IMR-90 (cell line): Measurements from ENCODE around the gene SEPTIN10. TPM values are rescaled to one million over a fixed set of nuclear protein-coding genes. Genes with fewer than 3 reads are reported as not detected.
A peak's percentile ranks its signal among the peaks of the same experiment; 100 is the strongest.

Source experiments
- ATAC-seq: fragments of 200-7000 bp; cut with Tn5 transposase; 2 replicates; pipeline ENCODE4 v1.9.1; 2020; ENCODE audit warnings: low read depth, mild to moderate bottlenecking, moderate library complexity
- BruUV-seq: library from RNA; stranded (reverse); fragments of 400-500 nt; replicated peaks from 2 replicates; lab custom pipeline; 2021; lab: Mats Ljungman, UMichigan
- CTCF ChIA-PET: fragments of 300-600 bp; formaldehyde crosslinking; extraction: SDS; loops from one replicate; lab custom pipeline; 2021; ENCODE audit warnings: antibody characterized with exemption; lab: Yijun Ruan, JAX
- POLR2A ChIA-PET: fragments of 300-600 bp; sonication (Branson Sonifier 250); formaldehyde crosslinking; loops from one replicate; lab custom pipeline; 2022; ENCODE audit warnings: antibody characterized with exemption; ENCODE audit not compliant: unreplicated experiment; lab: Charles Lee
- DNase-seq: peaks from one replicate; pipeline ENCODE4 v3.0.0; 2013
- H2AFZ ChIP-seq: replicated peaks from 2 replicates; pipeline ENCODE3; 2013; ENCODE audit warnings: low read length, mild to moderate bottlenecking; ENCODE audit not compliant: poor library complexity
- H2AK5ac ChIP-seq: 2 replicates; pipeline ENCODE4 v1.6.1; 2013; ENCODE audit warnings: low read depth, low read length, inconsistent platforms
- H2AK9ac ChIP-seq: replicated peaks from 2 replicates; pipeline ENCODE3; 2013; ENCODE audit warnings: mild to moderate bottlenecking, low read depth, low read length, moderate library complexity; ENCODE audit not compliant: poor library complexity
- H2BK120ac ChIP-seq: 2 replicates; pipeline ENCODE4 v1.6.1; 2013; ENCODE audit warnings: low read depth, low read length, inconsistent platforms
- H2BK15ac ChIP-seq: 3 replicates; pipeline ENCODE4 v1.6.1; 2013; ENCODE audit warnings: low read depth, low read length, inconsistent platforms
- H2BK20ac ChIP-seq: 2 replicates; pipeline ENCODE4 v1.6.1; 2013; ENCODE audit warnings: low read depth, mild to moderate bottlenecking, inconsistent platforms, low read length, moderate library complexity
- H2BK5ac ChIP-seq: 2 replicates; pipeline ENCODE4 v1.6.1; 2013; ENCODE audit warnings: mild to moderate bottlenecking, low read depth, low read length, inconsistent platforms; ENCODE audit not compliant: poor library complexity, severe bottlenecking
- H3K14ac ChIP-seq: replicated peaks from 2 replicates; pipeline ENCODE4 v1.6.1; 2013; ENCODE audit warnings: low read depth, low read length, inconsistent platforms
- H3K18ac ChIP-seq: 2 replicates; pipeline ENCODE4 v1.6.1; 2013; ENCODE audit warnings: low read depth, low read length, control low read depth
- H3K23ac ChIP-seq: 2 replicates; pipeline ENCODE4 v1.6.1; 2013; ENCODE audit warnings: low read depth, low read length, inconsistent platforms
- H3K27ac ChIP-seq: 2 replicates; pipeline ENCODE4 v1.5.1; 2013; ENCODE audit warnings: mild to moderate bottlenecking, control low read depth, low read length; ENCODE audit not compliant: insufficient read depth
- H3K27me3 ChIP-seq: 2 replicates; pipeline ENCODE4 v1.6.1; 2013; ENCODE audit warnings: low read length; ENCODE audit not compliant: control insufficient read depth, insufficient read depth
- H3K36me3 ChIP-seq: 2 replicates; pipeline ENCODE4 v1.6.1; 2013; ENCODE audit warnings: low read length, mixed read lengths; ENCODE audit not compliant: control insufficient read depth, insufficient read depth
- H3K4ac ChIP-seq: 2 replicates; pipeline ENCODE4 v1.6.1; 2013; ENCODE audit warnings: low read depth, low read length, inconsistent platforms
- H3K4me1 ChIP-seq: 2 replicates; pipeline ENCODE4 v1.6.1; 2013; ENCODE audit warnings: low read length, mixed read lengths; ENCODE audit not compliant: control insufficient read depth, insufficient read depth
- H3K4me2 ChIP-seq: 2 replicates; pipeline ENCODE4 v1.6.1; 2013; ENCODE audit warnings: low read depth, mild to moderate bottlenecking, control low read depth, low read length, moderate library complexity
- H3K4me3 ChIP-seq: 2 replicates; pipeline ENCODE4 v1.5.1; 2013; ENCODE audit warnings: low read depth, mild to moderate bottlenecking, control low read depth, low read length, moderate library complexity; ENCODE audit not compliant: insufficient read depth
- H3K56ac ChIP-seq: 2 replicates; pipeline ENCODE4 v1.6.1; 2013; ENCODE audit warnings: low read length, inconsistent platforms; ENCODE audit not compliant: insufficient read depth; ENCODE audit errors: extremely low read depth
- H3K79me1 ChIP-seq, 2 experiments: 2 replicates each; pipeline ENCODE4 v1.6.1; 2013; ENCODE audit warnings: low read length in 2 of 2, inconsistent platforms in 1 of 2, low read depth in 1 of 2
- H3K9ac ChIP-seq: 2 replicates; pipeline ENCODE4 v1.6.1; 2013; ENCODE audit warnings: low read depth, low read length, control low read depth
- H3K9me1 ChIP-seq: 2 replicates; pipeline ENCODE4 v1.6.1; 2013; ENCODE audit warnings: low read length, inconsistent platforms; ENCODE audit not compliant: insufficient read depth
- H3K9me3 ChIP-seq: 2 replicates; pipeline ENCODE4 v1.6.1; 2013; ENCODE audit warnings: low read length; ENCODE audit not compliant: control insufficient read depth, insufficient read depth
- H4K20me1 ChIP-seq: 2 replicates; pipeline ENCODE4 v1.6.1; 2013; ENCODE audit warnings: low read length, inconsistent platforms; ENCODE audit not compliant: insufficient read depth
- H4K5ac ChIP-seq: 2 replicates; pipeline ENCODE4 v1.6.1; 2013; ENCODE audit warnings: mild to moderate bottlenecking, low read depth, low read length, control low read depth
- H4K8ac ChIP-seq, 2 experiments: 2 replicates each; pipeline ENCODE4 v1.6.1; 2013; ENCODE audit warnings: low read depth in 2 of 2, low read length in 2 of 2, control low read depth in 1 of 2, inconsistent platforms in 1 of 2
- H4K91ac ChIP-seq: 2 replicates; pipeline ENCODE4 v1.6.1; 2013; ENCODE audit warnings: low read depth, low read length, inconsistent platforms; ENCODE audit not compliant: insufficient read depth
- BHLHE40 ChIP-seq: fragments of 150-350 bp; IDR thresholded peaks from 2 replicates; pipeline ENCODE4 v1.6.1; 2016; ENCODE audit warnings: mild to moderate bottlenecking, low read depth, low read length
- CEBPB ChIP-seq: IDR thresholded peaks from 2 replicates; pipeline ENCODE4 v1.6.1; 2012; ENCODE audit warnings: low read depth, low read length, improper control_type of control experiment
- CHD1 ChIP-seq: IDR thresholded peaks from 2 replicates; pipeline ENCODE4 v1.6.1; 2012; ENCODE audit warnings: low read depth, low read length, improper control_type of control experiment
- CTCF ChIP-seq: conservative IDR thresholded peaks from 2 replicates; pipeline ENCODE4 v1.5.1; 2012; ENCODE audit warnings: mild to moderate bottlenecking, low read depth, low read length, improper control_type of control experiment
- FOS ChIP-seq: fragments of 150-350 bp; IDR thresholded peaks from 2 replicates; pipeline ENCODE4 v1.6.1; 2016; ENCODE audit warnings: low read depth, low read length
- MAFK ChIP-seq: IDR thresholded peaks from 2 replicates; pipeline ENCODE4 v1.6.1; 2012; ENCODE audit warnings: low read depth, low read length, improper control_type of control experiment
- MAZ ChIP-seq: IDR thresholded peaks from 2 replicates; pipeline ENCODE4 v1.6.1; 2012; ENCODE audit warnings: low read depth, mild to moderate bottlenecking, low read length, improper control_type of control experiment, moderate library complexity, borderline replicate concordance
- MXI1 ChIP-seq: IDR thresholded peaks from 2 replicates; pipeline ENCODE4 v1.6.1; 2012; ENCODE audit warnings: low read depth, mild to moderate bottlenecking, low read length, moderate library complexity, borderline replicate concordance
- NFE2L2 ChIP-seq: fragments of 150-350 bp; IDR thresholded peaks from 2 replicates; pipeline ENCODE4 v1.6.1; 2016; ENCODE audit warnings: low read depth, mild to moderate bottlenecking, low read length
- POLR2A ChIP-seq: IDR thresholded peaks from 2 replicates; pipeline ENCODE4 v1.6.1; 2012; ENCODE audit warnings: mild to moderate bottlenecking, low read depth, low read length
- RAD21 ChIP-seq: IDR thresholded peaks from 2 replicates; pipeline ENCODE4 v1.6.1; 2012; ENCODE audit warnings: low read length, improper control_type of control experiment
- RCOR1 ChIP-seq: IDR thresholded peaks from 2 replicates; pipeline ENCODE4 v1.6.1; 2012; ENCODE audit warnings: mild to moderate bottlenecking, low read length, improper control_type of control experiment; ENCODE audit not compliant: insufficient replicate concordance
- RFX5 ChIP-seq: IDR thresholded peaks from 2 replicates; pipeline ENCODE4 v1.8.0; 2012; ENCODE audit warnings: low read depth, mild to moderate bottlenecking, low read length, moderate library complexity
- SMC3 ChIP-seq: fragments of 150-350 bp; IDR thresholded peaks from 2 replicates; pipeline ENCODE4 v1.6.1; 2016; ENCODE audit warnings: low read depth, mild to moderate bottlenecking, antibody characterized with exemption, low read length, moderate library complexity
- WGBS, 2 experiments: methylation state at CpG; one replicate each; pipeline versions ENCODE4 v1.1.5 to v1.1.7; 2013; ENCODE audit warnings: missing lambda C conversion rate in 2 of 2; ENCODE audit not compliant: insufficient read length in 1 of 2; ENCODE audit errors: extremely low coverage in 2 of 2; 5-methylcytosine and 5-hydroxymethylcytosine counted together
- dilution Hi-C: fragments of 300-500 bp; cut with HindIII; formaldehyde crosslinking; loops from one replicate; pipeline ENCODE4 v1.14.3; 2018; ENCODE audit warnings: low sequenced_read_pairs; ENCODE audit not compliant: unreplicated experiment
- in situ Hi-C: fragments of 300-500 bp; cut with MboI; formaldehyde crosslinking; loops from 3 replicates; pipeline ENCODE4 v1.14.3; 2019; ENCODE audit warnings: low sequenced_read_pairs, inconsistent platforms, mixed read lengths
- intact Hi-C: fragments of 100-400 bp; cut with micrococcal nuclease; formaldehyde crosslinking; loops from 2 replicates; pipeline ENCODE4 v1.10.0; 2022
- polyA plus RNA-seq, 3 experiments: library from polyadenylated mRNA; depleted of rRNA; stranded (reverse); fragments of >200 nt; gene quantifications; 2 replicates each; pipeline ENCODE4 v1.2.3, GENCODE V29; 2012; ENCODE audit warnings: low replicate concordance in 1 of 3
- total RNA-seq: library from RNA; depleted of rRNA; stranded (reverse); fragments of >200 nt; gene quantifications from 2 replicates; pipeline ENCODE4 v1.2.3, GENCODE V29; 2012
- TF ChIP-seq, protein P1 (sequence below): fragments of 150-350 bp; IDR thresholded peaks from 2 replicates; pipeline ENCODE4 v1.6.1; 2016; ENCODE audit warnings: low read depth, mild to moderate bottlenecking, low read length, moderate library complexity, borderline replicate concordance
- TF ChIP-seq, protein P2 (sequence below): fragments of 150-350 bp; IDR thresholded peaks from 2 replicates; pipeline ENCODE4 v1.6.1; 2017; ENCODE audit warnings: mild to moderate bottlenecking, antibody characterized with exemption, low read length, low read depth

The SEPTIN10 gene
- total and polyA plus RNA-seq, 2 of the 4 experiments (the other 2 are of a cell fraction): 55.4 to 82.6 TPM

- dilution Hi-C loops: no loop called here
- in situ Hi-C loops: no loop called here
- Histone ChIP-seq H3K9me3 (no peaks in the 10 kb centered on the region), H3K56ac (no peak overlapping the region), H3K4me3 (no peak overlapping the region), H2BK15ac (no peak overlapping the region), H3K4ac (no peak overlapping the region), H3K9ac (no peak overlapping the region), H2AK9ac (no peak overlapping the region), H3K4me2 (no peak overlapping the region), H3K79me1 (no peaks in the 10 kb centered on the region), H3K14ac (no peak overlapping the region), H3K27ac (no peak overlapping the region), H4K91ac (no peak overlapping the region), H4K5ac (no peak overlapping the region), H3K4me1 (peaks cover 4% of the 10 kb centered on the region; the same call in 1 of the 2 replicates), H3K36me3 (no peaks in the 10 kb centered on the region), H2BK5ac (no peak overlapping the region), H2BK20ac (no peak overlapping the region), H3K9me1 (peaks cover 4% of the 10 kb centered on the region; the same call in 1 of the 2 replicates), H4K20me1 (no peaks in the 10 kb centered on the region), H3K27me3 (peaks cover 32% of the 10 kb centered on the region), H2AFZ (no peak overlapping the region), H3K18ac (no peak overlapping the region), H4K8ac (no peak overlapping the region), H2AK5ac (0 out of 2 replicates have a peak overlapping the region, but pooled peaks have one; percentile 9), H3K23ac (no peak overlapping the region), H2BK120ac (no peak overlapping the region)
- intact Hi-C loops: no loop called here
- ATAC-seq: no peak
- TF ChIP-seq POLR2A: no peak
- TF ChIP-seq CEBPB: no peak
- TF ChIP-seq FOS: no peak
- TF ChIP-seq, protein P1, sequence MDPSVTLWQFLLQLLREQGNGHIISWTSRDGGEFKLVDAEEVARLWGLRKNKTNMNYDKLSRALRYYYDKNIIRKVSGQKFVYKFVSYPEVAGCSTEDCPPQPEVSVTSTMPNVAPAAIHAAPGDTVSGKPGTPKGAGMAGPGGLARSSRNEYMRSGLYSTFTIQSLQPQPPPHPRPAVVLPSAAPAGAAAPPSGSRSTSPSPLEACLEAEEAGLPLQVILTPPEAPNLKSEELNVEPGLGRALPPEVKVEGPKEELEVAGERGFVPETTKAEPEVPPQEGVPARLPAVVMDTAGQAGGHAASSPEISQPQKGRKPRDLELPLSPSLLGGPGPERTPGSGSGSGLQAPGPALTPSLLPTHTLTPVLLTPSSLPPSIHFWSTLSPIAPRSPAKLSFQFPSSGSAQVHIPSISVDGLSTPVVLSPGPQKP: no peak
- TF ChIP-seq CHD1: no peak
- no peak for TF ChIP-seq RCOR1
- TF ChIP-seq SMC3: no peak
- no peak for TF ChIP-seq NFE2L2
- TF ChIP-seq MAFK: no peak
- TF ChIP-seq RAD21: no peak
- no peak for TF ChIP-seq CTCF
- TF ChIP-seq BHLHE40: no peak
- TF ChIP-seq, protein P2, sequence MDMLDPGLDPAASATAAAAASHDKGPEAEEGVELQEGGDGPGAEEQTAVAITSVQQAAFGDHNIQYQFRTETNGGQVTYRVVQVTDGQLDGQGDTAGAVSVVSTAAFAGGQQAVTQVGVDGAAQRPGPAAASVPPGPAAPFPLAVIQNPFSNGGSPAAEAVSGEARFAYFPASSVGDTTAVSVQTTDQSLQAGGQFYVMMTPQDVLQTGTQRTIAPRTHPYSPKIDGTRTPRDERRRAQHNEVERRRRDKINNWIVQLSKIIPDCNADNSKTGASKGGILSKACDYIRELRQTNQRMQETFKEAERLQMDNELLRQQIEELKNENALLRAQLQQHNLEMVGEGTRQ: no peak
- TF ChIP-seq MXI1: no peak
- no peak for TF ChIP-seq RFX5
- no peak for TF ChIP-seq MAZ
- DNase-seq: no peak
- WGBS, 2 experiments: no CpG with 5 or more reads among the region's 7 CpGs
- POLR2A ChIA-PET: no interaction called here
- BruUV-seq: no TSS peak
- CTCF ChIA-PET: interaction anchor here (1.5 kb wide), 1 partner anchor 12 kb away, joined by 6 read pairs; no protein-coding TSS in a partner anchor
These were observed 79.9 kb downstream of the SEPTIN10 start for GRCh38 chr2:109533823-109534222.
